ENCODE measurements around the gene HIF3A. TPM values are rescaled to one million over a fixed set of nuclear protein-coding genes. Genes with fewer than 3 reads are reported as not detected.
"Not testable (repeated sequence)": the region's sequence is repeated elsewhere in the genome, so short reads cannot be mapped to it uniquely, and the experiment has no call there.

Gene HIF3A
- total and polyA plus RNA-seq, 9 of the 15 experiments (the other 6 are each of a cell fraction or from before 2014, with no cell fraction given): 0.29 TPM; not detected in 8

DNA sequence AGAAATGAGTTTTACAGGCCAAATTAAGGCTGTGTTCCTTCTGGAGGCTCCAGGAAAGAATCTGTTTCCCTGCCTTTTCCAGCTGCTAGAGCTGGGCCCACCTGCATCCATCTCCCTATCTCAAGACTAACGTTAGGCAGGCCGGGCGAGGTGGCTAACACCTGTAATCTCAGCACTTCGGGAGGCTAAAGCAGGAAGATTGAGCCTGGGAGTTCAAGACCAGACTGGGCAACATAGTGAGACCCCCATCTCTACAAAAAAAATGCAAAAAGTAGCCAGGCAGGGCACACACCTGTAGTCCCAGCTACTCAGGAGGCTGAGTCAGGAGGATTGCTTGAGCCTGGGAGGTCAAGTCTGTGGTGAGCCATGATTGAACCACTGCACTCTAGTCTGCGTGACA, 14.6 kb downstream of the HIF3A start:
- POLR2A ChIA-PET: interaction anchor here (0.5 kb wide), 1 partner anchor 137 kb away, joined by 3 read pairs; no protein-coding TSS in a partner anchor

DNA sequence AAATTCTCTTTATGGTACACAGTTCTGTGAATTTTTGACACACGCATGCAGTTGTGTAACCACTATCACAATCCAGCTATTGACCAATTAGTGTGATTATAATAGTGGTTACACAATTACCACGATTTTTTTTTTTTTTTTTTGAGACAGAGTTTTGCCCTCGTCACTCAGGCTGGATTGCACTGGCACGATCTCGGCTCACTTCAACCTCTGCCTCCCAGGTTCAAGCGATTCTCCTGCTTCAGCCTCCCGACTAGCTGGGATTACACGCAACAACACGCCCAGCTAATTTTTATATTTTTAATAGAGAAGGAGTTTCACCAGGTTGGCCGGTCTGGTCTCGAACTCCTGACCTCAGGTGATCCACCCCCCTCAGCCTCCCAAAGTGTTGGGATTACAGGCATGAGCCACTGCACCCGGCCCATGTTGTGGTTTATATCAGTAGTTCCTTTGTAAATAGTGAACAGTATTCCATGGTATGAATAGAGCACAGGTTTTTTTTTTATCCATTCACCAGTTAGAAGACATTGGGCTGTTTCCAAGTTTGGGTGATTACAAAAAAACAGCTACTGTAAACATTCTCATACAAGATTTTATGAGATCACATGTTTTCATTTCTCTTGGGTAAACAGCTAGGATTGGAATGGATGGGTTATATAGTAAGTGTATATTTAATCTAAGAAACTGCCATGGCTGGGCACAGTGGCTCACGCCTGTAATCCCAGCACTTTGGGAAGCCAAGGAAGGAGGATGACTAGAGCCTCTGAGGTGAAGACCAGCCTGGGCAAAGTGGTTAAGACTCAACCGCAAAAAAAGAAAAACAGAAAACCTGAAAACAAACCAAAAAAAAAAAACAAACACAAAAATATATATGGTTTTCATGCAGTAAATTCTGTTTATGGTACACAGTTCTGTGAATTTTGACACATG, 17.0 kb downstream of the HIF3A start:
- H3K27ac ChIP-seq (ENCODE audit: extremely low read depth, low read depth, low read length); H3K9ac ChIP-seq (ENCODE audit: insufficient read depth in 1 of 2, low read depth in 2 of 2, low read length in 2 of 2); H3K79me2 ChIP-seq (ENCODE audit: control insufficient read depth, insufficient read depth, low read length); ATAC-seq; H3K9me1 ChIP-seq (ENCODE audit: control insufficient read depth, insufficient read depth, low read length); H4K20me1 ChIP-seq (replicated peaks; ENCODE audit: control insufficient read depth, insufficient read depth, low read length); in situ Hi-C loops (cut with MboI); CTCF ChIA-PET (ENCODE audit: low intra/inter-chr PET ratio); DNase-seq (ENCODE audit: extremely low read depth in 1 of 4, low spot score in 3 of 4); H3K4me2 ChIP-seq (ENCODE audit: insufficient read depth, low read length); H2AFZ ChIP-seq (ENCODE audit: low read depth, low read length); H3K36me3 ChIP-seq (ENCODE audit: control insufficient read depth, insufficient read depth, low read length); intact Hi-C loops (cut with micrococcal nuclease); H3K4me3 ChIP-seq; FAIRE-seq; H3K4me1 ChIP-seq (replicated peaks in 1 of 2; ENCODE audit: control insufficient read depth in 2 of 2, insufficient read depth in 2 of 2, low read length in 2 of 2); BruUV-seq (replicated peaks); H3K9me3 ChIP-seq (replicated peaks; ENCODE audit: control insufficient read depth, insufficient read depth, low read depth, low read length): not testable (repeated sequence)
- H3K27me3 ChIP-seq (ENCODE audit: control insufficient read depth in 2 of 2, insufficient read depth in 2 of 2, low read length in 2 of 2): peaks cover 10 to 20% of the 10 kb centered on the region in 2 experiments; a peak in 4 of 5 replicates
- POLR2A ChIA-PET: interaction anchor here (0.6 kb wide), 1 partner anchor 28 kb away, joined by 3 read pairs; no protein-coding TSS in a partner anchor
- WGBS (ENCODE audit: insufficient coverage, low coverage, missing lambda C conversion rate): 14% methylated on average over 12 of the region's 14 CpGs

More for the DNA sequence above, 14.6 kb downstream of the HIF3A start:
- Histone ChIP-seq H3K9me3 (replicated peaks; ENCODE audit: control insufficient read depth, insufficient read depth, low read depth, low read length) (0 out of 2 replicates have a peak, but pooled peaks cover 3% of the 10 kb centered on the region), H3K79me2 (ENCODE audit: control insufficient read depth, insufficient read depth, low read length) (no peaks in the 10 kb centered on the region), H4K20me1 (replicated peaks; ENCODE audit: control insufficient read depth, insufficient read depth, low read length) (no peaks in the 10 kb centered on the region), H3K4me2 (ENCODE audit: insufficient read depth, low read length) (no peak overlapping the region), H3K9ac (ENCODE audit: insufficient read depth in 1 of 2, low read depth in 2 of 2, low read length in 2 of 2) (no peak overlapping the region), H3K4me3 (no peak overlapping the region), H3K4me1 (replicated peaks in 1 of 2; ENCODE audit: control insufficient read depth in 2 of 2, insufficient read depth in 2 of 2, low read length in 2 of 2) (0 out of 5 replicates have a peak, but pooled peaks cover 0 to 3% of the 10 kb centered on the region in 2 experiments), H3K36me3 (ENCODE audit: control insufficient read depth, insufficient read depth, low read length) (no peaks in the 10 kb centered on the region), H3K9me1 (ENCODE audit: control insufficient read depth, insufficient read depth, low read length) (no peaks in the 10 kb centered on the region), H2AFZ (ENCODE audit: low read depth, low read length) (no peak overlapping the region), H3K27me3 (ENCODE audit: control insufficient read depth in 2 of 2, insufficient read depth in 2 of 2, low read length in 2 of 2) (peaks cover 10 to 27% of the 10 kb centered on the region in 2 experiments; a peak in 4 of 5 replicates), H3K27ac (ENCODE audit: extremely low read depth, low read depth, low read length) (no peak overlapping the region)
- 3% methylated on average over 5 of the region's 5 CpGs for WGBS (ENCODE audit: insufficient coverage, low coverage, missing lambda C conversion rate)
- FAIRE-seq (no peak), ATAC-seq (no peak), DNase-seq (ENCODE audit: extremely low read depth in 1 of 4, low spot score in 3 of 4) (no peak)
- intact Hi-C loops (cut with micrococcal nuclease): no loop called here
- BruUV-seq (replicated peaks): no TSS peak
- CTCF ChIA-PET (ENCODE audit: low intra/inter-chr PET ratio): no interaction called here
- in situ Hi-C loops (cut with MboI): no loop called here
- no peak for TF ChIP-seq ZNF444 (CRISPR knock-in tag; IDR thresholded peaks at IDR 0.05)
- TF ChIP-seq ETV6 (IDR thresholded peaks at IDR 0.05; ENCODE audit: borderline replicate concordance in 1 of 2, low read depth in 2 of 2, low read length in 1 of 2): no peak
- TF ChIP-seq ETV6 (CRISPR knock-in tag; IDR thresholded peaks at IDR 0.05; ENCODE audit: borderline replicate concordance): no peak
- no peak for TF ChIP-seq PHTF2 (CRISPR knock-in tag; IDR thresholded peaks at IDR 0.05)
- TF ChIP-seq MAFF (IDR thresholded peaks at IDR 0.05; ENCODE audit: low read length): no peak
- no peak for TF ChIP-seq NR3C1 (CRISPR knock-in tag; IDR thresholded peaks at IDR 0.05)
- no peak for TF ChIP-seq NCOA4 (IDR thresholded peaks at IDR 0.05; ENCODE audit: partially characterized antibody)
- TF ChIP-seq JUN (IDR thresholded peaks at IDR 0.05; ENCODE audit: borderline replicate concordance, low read depth, low read length): no peak
- TF ChIP-seq JUN (CRISPR knock-in tag; IDR thresholded peaks at IDR 0.05; ENCODE audit: borderline replicate concordance): no peak
- TF ChIP-seq MCM2 (IDR thresholded peaks at IDR 0.05; ENCODE audit: low read depth): no peak
- TF ChIP-seq, protein P1, sequence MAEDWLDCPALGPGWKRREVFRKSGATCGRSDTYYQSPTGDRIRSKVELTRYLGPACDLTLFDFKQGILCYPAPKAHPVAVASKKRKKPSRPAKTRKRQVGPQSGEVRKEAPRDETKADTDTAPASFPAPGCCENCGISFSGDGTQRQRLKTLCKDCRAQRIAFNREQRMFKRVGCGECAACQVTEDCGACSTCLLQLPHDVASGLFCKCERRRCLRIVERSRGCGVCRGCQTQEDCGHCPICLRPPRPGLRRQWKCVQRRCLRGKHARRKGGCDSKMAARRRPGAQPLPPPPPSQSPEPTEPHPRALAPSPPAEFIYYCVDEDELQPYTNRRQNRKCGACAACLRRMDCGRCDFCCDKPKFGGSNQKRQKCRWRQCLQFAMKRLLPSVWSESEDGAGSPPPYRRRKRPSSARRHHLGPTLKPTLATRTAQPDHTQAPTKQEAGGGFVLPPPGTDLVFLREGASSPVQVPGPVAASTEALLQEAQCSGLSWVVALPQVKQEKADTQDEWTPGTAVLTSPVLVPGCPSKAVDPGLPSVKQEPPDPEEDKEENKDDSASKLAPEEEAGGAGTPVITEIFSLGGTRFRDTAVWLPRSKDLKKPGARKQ (CRISPR knock-in tag; IDR thresholded peaks at IDR 0.05): no peak
- no peak for TF ChIP-seq JUNB (CRISPR knock-in tag; conservative IDR thresholded peaks at IDR 0.05)
- no peak for TF ChIP-seq ZNF668 (CRISPR knock-in tag; IDR thresholded peaks at IDR 0.05)
- no peak for TF ChIP-seq POU5F1 (IDR thresholded peaks at IDR 0.05; ENCODE audit: borderline replicate concordance, low read depth, low read length, partially characterized antibody)
- TF ChIP-seq FOXA3 (CRISPR knock-in tag; conservative IDR thresholded peaks at IDR 0.05 in 1 of 2, IDR thresholded peaks at IDR 0.05 in 1 of 2): no peak
- no peak for TF ChIP-seq NCOA6 (IDR thresholded peaks at IDR 0.05)
- TF ChIP-seq MAFK (IDR thresholded peaks at IDR 0.05; ENCODE audit: low read length): no peak
- TF ChIP-seq, protein P2, sequence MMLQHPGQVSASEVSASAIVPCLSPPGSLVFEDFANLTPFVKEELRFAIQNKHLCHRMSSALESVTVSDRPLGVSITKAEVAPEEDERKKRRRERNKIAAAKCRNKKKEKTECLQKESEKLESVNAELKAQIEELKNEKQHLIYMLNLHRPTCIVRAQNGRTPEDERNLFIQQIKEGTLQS (IDR thresholded peaks at IDR 0.05): no peak
- TF ChIP-seq, protein P2 (CRISPR knock-in tag; conservative IDR thresholded peaks at IDR 0.05): no peak
